ENCODE results near the gene LIMS2.
A peak's percentile ranks its signal among the peaks of the same experiment; 100 is the strongest.

The LIMS2 gene

GRCh38 chr2:127675331-127676261 lies at the start of gene LIMS2:
Gene LIMS2, minus strand, starts transcription at chr2:127675530. Its CDS starts 506 bp downstream, at chr2:127675024.
- no peak for DNase-seq (ENCODE audit: low read depth, low spot score)

GRCh38 chr2:127722807-127723206 lies 47.5 kb upstream of the LIMS2 start:
- no peak for DNase-seq (ENCODE audit: low read depth, low spot score)

- no peak for DNase-seq (ENCODE audit: low read depth, low spot score)
These were observed 46.6 kb upstream of the LIMS2 start for GRCh38 chr2:127721978-127722355.

GRCh38 chr2:127721311-127721977 lies 46.1 kb upstream of the LIMS2 start:
- DNase-seq (ENCODE audit: low read depth, low spot score) = no peak

- no peak for DNase-seq (ENCODE audit: low read depth, low spot score)
These were observed 44.2 kb upstream of the LIMS2 start for GRCh38 chr2:127719301-127720218.

GRCh38 chr2:127718271-127718670 lies 42.9 kb upstream of the LIMS2 start:
- DNase-seq (ENCODE audit: low read depth, low spot score) = no peak

GRCh38 chr2:127715778-127716449 lies 40.6 kb upstream of the LIMS2 start:
- no peak for DNase-seq (ENCODE audit: low read depth, low spot score)

GRCh38 chr2:127713562-127713961 lies 38.2 kb upstream of the LIMS2 start:
- DNase-seq (ENCODE audit: low read depth, low spot score) = no peak

- no peak for DNase-seq (ENCODE audit: low read depth, low spot score)
These were observed 37.7 kb upstream of the LIMS2 start for GRCh38 chr2:127712999-127713398.

- DNase-seq (ENCODE audit: low read depth, low spot score) = no peak
These were observed 34.0 kb upstream of the LIMS2 start for GRCh38 chr2:127709336-127709735.

- DNase-seq (ENCODE audit: low read depth, low spot score) = no peak
These were observed 32.7 kb upstream of the LIMS2 start for GRCh38 chr2:127707890-127708648.

- DNase-seq (ENCODE audit: low read depth, low spot score) = no peak
These were observed 31.1 kb upstream of the LIMS2 start for GRCh38 chr2:127706215-127706990.

GRCh38 chr2:127705391-127706065 lies 30.2 kb upstream of the LIMS2 start:
- DNase-seq (ENCODE audit: low read depth, low spot score) = no peak

- DNase-seq (ENCODE audit: low read depth, low spot score) = no peak
These were observed 29.5 kb upstream of the LIMS2 start for GRCh38 chr2:127704641-127705390.

GRCh38 chr2:127703282-127703681 lies 28.0 kb upstream of the LIMS2 start:
- no peak for DNase-seq (ENCODE audit: low read depth, low spot score)

GRCh38 chr2:127702395-127703009 lies 27.2 kb upstream of the LIMS2 start:
- no peak for DNase-seq (ENCODE audit: low read depth, low spot score)

GRCh38 chr2:127701651-127702394 lies 26.5 kb upstream of the LIMS2 start:
- peak; percentile 90 for DNase-seq (ENCODE audit: low read depth, low spot score)
